ENCODE results near the gene GFPT2. TPM values are rescaled to one million over a fixed set of nuclear protein-coding genes. Genes with fewer than 3 reads are reported as not detected.

GFPT2 gene
- total and polyA plus RNA-seq, 8 donors, result 5.2 to 17.6 (median 8.9) TPM

DNA sequence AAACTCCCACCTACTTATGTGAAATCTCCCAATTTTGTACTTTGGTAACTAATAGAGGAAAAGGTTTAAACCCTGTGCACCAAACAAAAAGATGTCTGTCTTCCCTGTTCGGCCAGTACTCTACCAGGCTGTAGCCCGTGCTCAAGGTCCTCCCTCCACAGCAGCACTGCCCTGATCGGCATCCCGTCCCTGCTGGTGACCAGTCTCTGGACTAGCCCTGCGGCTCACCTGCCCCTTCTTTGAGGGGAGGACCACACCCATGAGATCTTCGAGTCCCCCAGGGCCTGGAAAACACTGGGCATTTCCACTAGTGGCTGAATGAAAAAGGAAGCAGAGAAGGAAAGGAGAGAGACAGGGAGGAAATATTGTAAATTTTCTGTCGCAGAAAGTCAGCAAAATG is 2.8 kb downstream of the GFPT2 start:
- TF ChIP-seq, protein P1, sequence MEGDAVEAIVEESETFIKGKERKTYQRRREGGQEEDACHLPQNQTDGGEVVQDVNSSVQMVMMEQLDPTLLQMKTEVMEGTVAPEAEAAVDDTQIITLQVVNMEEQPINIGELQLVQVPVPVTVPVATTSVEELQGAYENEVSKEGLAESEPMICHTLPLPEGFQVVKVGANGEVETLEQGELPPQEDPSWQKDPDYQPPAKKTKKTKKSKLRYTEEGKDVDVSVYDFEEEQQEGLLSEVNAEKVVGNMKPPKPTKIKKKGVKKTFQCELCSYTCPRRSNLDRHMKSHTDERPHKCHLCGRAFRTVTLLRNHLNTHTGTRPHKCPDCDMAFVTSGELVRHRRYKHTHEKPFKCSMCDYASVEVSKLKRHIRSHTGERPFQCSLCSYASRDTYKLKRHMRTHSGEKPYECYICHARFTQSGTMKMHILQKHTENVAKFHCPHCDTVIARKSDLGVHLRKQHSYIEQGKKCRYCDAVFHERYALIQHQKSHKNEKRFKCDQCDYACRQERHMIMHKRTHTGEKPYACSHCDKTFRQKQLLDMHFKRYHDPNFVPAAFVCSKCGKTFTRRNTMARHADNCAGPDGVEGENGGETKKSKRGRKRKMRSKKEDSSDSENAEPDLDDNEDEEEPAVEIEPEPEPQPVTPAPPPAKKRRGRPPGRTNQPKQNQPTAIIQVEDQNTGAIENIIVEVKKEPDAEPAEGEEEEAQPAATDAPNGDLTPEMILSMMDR (IDR thresholded peaks at IDR 0.05), result no peak
- Histone ChIP-seq H3K36me3 (no peaks in the 10 kb centered on the region), H3K27ac (no peak overlapping the region), H3K4me3 (no peak overlapping the region), H3K27me3 (peaks cover 19 to 55% of the 10 kb centered on the region in 2 donors), H3K4me1 (peaks cover 5 to 9% of the 10 kb centered on the region in 2 donors), H3K9me3 (no peaks in the 10 kb centered on the region)
- ATAC-seq, result no peak
- intact Hi-C loops (cut with DNase I), result no loop called here
- DNase-seq, result peak in 1 of 4 donors; percentile 55

GRCh38 chr5:180349391-180349790 is 3.7 kb downstream of the GFPT2 start:
- no peaks in the 10 kb centered on the region for H3K9me3 ChIP-seq
- DNase-seq, result peak in 1 of 4 donors; percentile 51
- intact Hi-C loops (cut with DNase I), result no loop called here
- peaks cover 16 to 46% of the 10 kb centered on the region in 2 donors for H3K27me3 ChIP-seq
- no peaks in the 10 kb centered on the region for H3K36me3 ChIP-seq
- TF ChIP-seq, protein P1 (IDR thresholded peaks at IDR 0.05), result no peak
- no peak overlapping the region for H3K27ac ChIP-seq
- H3K4me1 ChIP-seq, result peaks cover 5 to 9% of the 10 kb centered on the region in 2 donors
- H3K4me3 ChIP-seq, result no peak overlapping the region
- ATAC-seq, result no peak

DNA sequence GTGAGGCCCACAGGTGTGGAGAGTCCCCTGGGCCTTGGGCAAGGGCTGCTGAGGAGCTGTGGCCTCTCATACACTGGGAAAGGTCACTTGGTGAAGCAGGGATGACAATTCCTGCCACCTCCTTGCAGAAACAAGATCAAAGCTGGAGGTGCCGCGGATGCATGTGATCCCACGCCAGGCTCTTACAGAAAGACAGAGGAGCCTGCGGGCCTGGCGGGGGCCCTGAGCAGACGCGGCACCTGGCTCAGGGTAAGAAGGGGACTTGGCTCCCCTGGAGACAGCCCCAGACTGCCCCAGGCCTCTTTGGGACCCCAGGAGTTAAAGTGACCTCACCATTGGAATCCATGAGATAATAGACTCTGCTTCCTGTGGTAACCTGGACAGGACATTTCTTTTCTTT is 4.8 kb downstream of the GFPT2 start:
- ATAC-seq (no peak), DNase-seq (peak in 1 of 4 donors; percentile 53)
- no peak overlapping the region for H3K4me3 ChIP-seq
- intact Hi-C loops (cut with DNase I), result no loop called here
- H3K4me1 ChIP-seq, result peaks cover 4 to 14% of the 10 kb centered on the region in 2 donors
- H3K36me3 ChIP-seq, result no peaks in the 10 kb centered on the region
- TF ChIP-seq, protein P1 (IDR thresholded peaks at IDR 0.05), result no peak
- peaks cover 7 to 40% of the 10 kb centered on the region in 2 donors for H3K27me3 ChIP-seq
- H3K27ac ChIP-seq, result no peak overlapping the region
- H3K9me3 ChIP-seq, result no peaks in the 10 kb centered on the region

GRCh38 chr5:180347702-180348101 is 5.4 kb downstream of the GFPT2 start:
- H3K27ac ChIP-seq, result no peak overlapping the region
- TF ChIP-seq, protein P1 (IDR thresholded peaks at IDR 0.05), result no peak
- ATAC-seq (no peak), DNase-seq (peak in 1 of 4 donors; percentile 31)
- H3K27me3 ChIP-seq, result peaks cover 5 to 36% of the 10 kb centered on the region in 2 donors
- intact Hi-C loops (cut with DNase I), result no loop called here
- no peaks in the 10 kb centered on the region for H3K36me3 ChIP-seq
- peaks cover 4 to 11% of the 10 kb centered on the region in 2 donors for H3K4me1 ChIP-seq
- H3K4me3 ChIP-seq, result no peak overlapping the region
- no peaks in the 10 kb centered on the region for H3K9me3 ChIP-seq

DNA sequence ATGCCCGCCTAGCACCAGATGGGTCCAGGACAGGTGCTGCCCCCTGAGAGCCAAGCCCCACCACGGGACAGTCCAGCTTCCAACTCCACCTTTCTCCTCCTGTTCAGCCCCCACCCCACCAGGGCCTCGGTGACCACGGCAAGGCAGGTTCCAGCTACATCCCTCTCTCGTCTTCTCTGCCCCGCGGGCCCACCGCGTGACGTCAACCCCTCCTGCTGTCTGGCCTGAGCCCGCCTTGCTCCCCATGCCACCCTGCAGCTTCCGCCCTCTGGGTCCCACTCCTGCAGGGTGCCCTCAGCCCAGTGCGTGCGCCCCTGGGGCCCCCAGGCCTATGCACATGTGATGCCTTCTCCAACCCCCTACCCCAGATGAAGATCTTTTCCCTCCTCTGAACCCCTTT is 6.8 kb downstream of the GFPT2 start:
- no peak overlapping the region for H3K4me3 ChIP-seq
- peaks cover 4 to 5% of the 10 kb centered on the region in 2 donors for H3K4me1 ChIP-seq
- ATAC-seq (no peak), DNase-seq (peak in 1 of 4 donors; percentile 80)
- H3K27me3 ChIP-seq, result peaks cover 0 to 22% of the 10 kb centered on the region in 2 donors
- no peak overlapping the region for H3K27ac ChIP-seq
- intact Hi-C loops (cut with DNase I), result no loop called here
- no peaks in the 10 kb centered on the region for H3K9me3 ChIP-seq
- no peaks in the 10 kb centered on the region for H3K36me3 ChIP-seq
- TF ChIP-seq, protein P1 (IDR thresholded peaks at IDR 0.05), result no peak
